Neuronal stem cell (in vitro differentiated cells): ENCODE data around the gene METTL21C.

Experiments used
- DNase-seq: peaks from one replicate; pipeline ENCODE4 v3.0.0-alpha.2; 2013; ENCODE audit warnings: low spot score
- H2AFZ ChIP-seq: one replicate; pipeline ENCODE4 v1.6.1; 2013; ENCODE audit warnings: mild to moderate bottlenecking, low read length, inconsistent platforms
- H2AK5ac ChIP-seq: 2 replicates; pipeline ENCODE4 v1.6.1; 2013; ENCODE audit warnings: low read depth, mild to moderate bottlenecking, inconsistent platforms, low read length, moderate library complexity, mixed read lengths
- H2BK120ac ChIP-seq: 2 replicates; pipeline ENCODE4 v1.6.1; 2013; ENCODE audit warnings: low read depth, mild to moderate bottlenecking, inconsistent platforms, low read length, moderate library complexity, mixed read lengths
- H2BK12ac ChIP-seq: one replicate; pipeline ENCODE4 v1.6.1; 2013; ENCODE audit warnings: low read length, inconsistent platforms
- H2BK15ac ChIP-seq: 2 replicates; pipeline ENCODE4 v1.6.1; 2013; ENCODE audit warnings: mild to moderate bottlenecking, low read length, inconsistent platforms, mixed read lengths
- H2BK5ac ChIP-seq: one replicate; pipeline ENCODE4 v1.6.1; 2013; ENCODE audit warnings: inconsistent platforms, mild to moderate bottlenecking, low read length, moderate library complexity
- H3K14ac ChIP-seq: one replicate; pipeline ENCODE4 v1.6.1; 2013; ENCODE audit warnings: low read length, inconsistent platforms
- H3K18ac ChIP-seq: 2 replicates; pipeline ENCODE4 v1.6.1; 2013; ENCODE audit warnings: low read length, inconsistent platforms
- H3K23ac ChIP-seq: 2 replicates; pipeline ENCODE4 v1.6.1; 2013; ENCODE audit warnings: low read depth, mild to moderate bottlenecking, mixed read lengths, low read length, inconsistent platforms; ENCODE audit not compliant: poor library complexity
- H3K27ac ChIP-seq: replicated peaks from 3 replicates; pipeline ENCODE4 v1.5.1; 2013; ENCODE audit warnings: low read length, inconsistent platforms
- H3K27me3 ChIP-seq, 3 experiments: 2 replicates each; pipeline ENCODE4 v1.6.1; 2013; ENCODE audit warnings: low read length in 3 of 3, mild to moderate bottlenecking in 2 of 3, inconsistent platforms in 1 of 3, low read depth in 1 of 3, mixed read lengths in 1 of 3, moderate library complexity in 1 of 3; ENCODE audit not compliant: control insufficient read depth in 3 of 3, insufficient read depth in 3 of 3
- H3K36me3 ChIP-seq, 2 donors: replicated peaks in 1 of 2; 2 replicates each; pipeline ENCODE4 v1.6.1; 2013; ENCODE audit warnings: low read length in 2 of 2; ENCODE audit not compliant: control insufficient read depth in 2 of 2, insufficient read depth in 2 of 2
- H3K4ac ChIP-seq: 2 replicates; pipeline ENCODE4 v1.6.1; 2013; ENCODE audit warnings: inconsistent platforms, mild to moderate bottlenecking, low read length, moderate library complexity
- H3K4me1 ChIP-seq, 2 donors: 1 replicate in 1 of 2; 2 replicates in 1 of 2; pipeline ENCODE4 v1.6.1; 2013; ENCODE audit warnings: low read length in 2 of 2, low read depth in 1 of 2; ENCODE audit not compliant: control insufficient read depth in 2 of 2, insufficient read depth in 1 of 2
- H3K4me2 ChIP-seq: one replicate; pipeline ENCODE4 v1.6.1; 2013; ENCODE audit warnings: mild to moderate bottlenecking, low read length, inconsistent platforms; ENCODE audit not compliant: insufficient read depth, poor library complexity, severe bottlenecking
- H3K4me3 ChIP-seq, 2 donors: 2 replicates each; pipeline ENCODE4 v1.5.1; 2013; ENCODE audit warnings: low read length in 2 of 2, mild to moderate bottlenecking in 2 of 2, inconsistent platforms in 1 of 2, moderate library complexity in 1 of 2
- H3K79me1 ChIP-seq: one replicate; pipeline ENCODE4 v1.6.1; 2013; ENCODE audit warnings: low read depth, mild to moderate bottlenecking, inconsistent platforms, low read length, moderate library complexity
- H3K9ac ChIP-seq: one replicate; pipeline ENCODE4 v1.6.1; 2013; ENCODE audit warnings: mild to moderate bottlenecking, low read depth, low read length, inconsistent platforms; ENCODE audit not compliant: poor library complexity
- H3K9me3 ChIP-seq, 2 donors: replicated peaks in 1 of 2; 2 replicates each; pipeline versions ENCODE3 to v1.6.1; 2013; ENCODE audit warnings: low read length in 2 of 2, mild to moderate bottlenecking in 2 of 2, inconsistent platforms in 1 of 2, low read depth in 1 of 2, mixed read lengths in 1 of 2, moderate library complexity in 1 of 2; ENCODE audit not compliant: control insufficient read depth in 2 of 2, insufficient read depth in 1 of 2
- H4K8ac ChIP-seq: one replicate; pipeline ENCODE4 v1.6.1; 2013; ENCODE audit warnings: low read depth, mild to moderate bottlenecking, inconsistent platforms, low read length, moderate library complexity
- H4K91ac ChIP-seq: one replicate; pipeline ENCODE4 v1.6.1; 2013; ENCODE audit warnings: low read length, low read depth, mild to moderate bottlenecking, inconsistent platforms; ENCODE audit not compliant: poor library complexity
- WGBS, 2 donors: extraction: QIAGEN DNeasy Blood & Tissue Kit; methylation state at CpG; one replicate each; pipeline ENCODE4 v1.1.7; 2013; ENCODE audit warnings: missing lambda C conversion rate in 2 of 2, mixed read lengths in 1 of 2; ENCODE audit not compliant: insufficient read length in 2 of 2, insufficient replicate concordance in 1 of 2; ENCODE audit errors: extremely low coverage in 2 of 2; 5-methylcytosine and 5-hydroxymethylcytosine counted together

The METTL21C gene

DNA sequence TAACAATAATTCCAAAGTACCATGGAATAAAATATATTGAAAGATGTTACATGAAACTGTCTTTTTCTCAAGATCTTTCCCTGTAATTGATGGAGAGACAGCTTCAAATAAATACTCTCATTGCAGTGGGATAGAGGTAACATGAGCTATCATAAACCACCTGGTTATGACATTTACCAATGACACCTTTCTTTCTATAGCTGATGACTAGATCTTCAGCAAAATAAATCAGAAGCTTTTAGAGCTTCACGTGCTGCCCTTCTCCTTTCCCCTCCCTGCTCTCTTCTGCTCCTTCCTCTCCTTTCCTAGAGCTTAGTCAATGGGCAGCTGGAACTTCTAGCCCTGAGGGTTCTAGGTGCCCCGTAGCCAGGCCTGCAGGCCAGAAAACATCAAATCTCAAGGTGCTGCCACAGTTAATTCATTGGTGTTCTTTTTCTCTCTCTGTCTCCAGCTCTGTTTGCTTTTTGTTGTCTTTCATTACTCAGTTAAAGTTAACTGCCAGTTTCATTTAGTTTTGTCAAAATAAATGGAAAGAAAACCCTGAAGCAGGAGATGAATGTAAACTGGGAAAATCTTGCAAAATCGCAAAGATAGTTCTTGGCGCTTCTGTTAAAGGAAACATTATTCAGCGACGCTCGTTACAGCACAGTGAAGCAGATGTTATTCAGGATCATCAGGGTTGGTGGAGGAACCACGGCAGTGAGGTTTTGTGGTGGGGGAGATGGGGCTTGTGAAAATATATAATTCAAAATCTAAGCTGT, 8.3 kb upstream of the METTL21C start:
- Histone ChIP-seq H3K4me2 (no peak overlapping the region), H2AK5ac (no peak overlapping the region), H3K4ac (no peak overlapping the region), H3K79me1 (no peaks in the 10 kb centered on the region), H2AFZ (peak overlapping the region; percentile 3), H3K27me3 (no peaks in the 10 kb centered on the region), H4K8ac (no peak overlapping the region), H2BK5ac (no peak overlapping the region), H3K18ac (no peak overlapping the region), H4K91ac (no peak overlapping the region), H3K23ac (no peak overlapping the region), H3K9ac (no peak overlapping the region), H3K14ac (no peak overlapping the region), H2BK120ac (no peak overlapping the region), H3K4me3 (no peak overlapping the region), H3K4me1 (no peaks in the 10 kb centered on the region), H3K36me3 (no peaks in the 10 kb centered on the region), H3K9me3 (peaks cover 4 to 5% of the 10 kb centered on the region in 2 donors), H3K27ac (no peak overlapping the region), H2BK12ac (no peak overlapping the region), H2BK15ac (no peak overlapping the region)
- no CpG with 5 or more reads among the region's 8 CpGs for WGBS, 2 donors
- no peak for DNase-seq

DNA sequence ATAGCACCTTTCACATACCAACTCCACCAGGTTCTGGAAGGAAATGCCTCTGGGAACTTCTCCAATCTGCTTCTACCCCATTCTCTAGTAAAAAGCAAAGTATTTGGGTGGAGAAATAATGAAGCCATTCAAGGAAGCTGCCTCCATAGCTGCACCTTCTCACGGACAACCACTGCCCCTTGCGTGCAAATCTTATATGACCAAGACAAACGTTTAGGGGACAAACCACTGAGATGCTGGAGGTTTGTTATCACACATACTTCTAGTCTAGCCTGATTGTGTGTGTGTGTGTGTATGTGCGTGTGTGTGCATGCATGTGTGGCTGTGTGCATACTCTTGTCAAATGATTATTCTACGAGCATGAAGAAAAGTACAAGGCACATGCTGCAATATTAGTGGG, 6.5 kb upstream of the METTL21C start:
- no peak overlapping the region for H2BK15ac ChIP-seq
- H3K9ac ChIP-seq = no peak overlapping the region
- no peak overlapping the region for H3K27ac ChIP-seq
- H3K18ac ChIP-seq = no peak overlapping the region
- no peaks in the 10 kb centered on the region for H3K27me3 ChIP-seq
- no peak overlapping the region for H3K4ac ChIP-seq
- no peak overlapping the region for H4K8ac ChIP-seq
- H2BK12ac ChIP-seq = no peak overlapping the region
- no peaks in the 10 kb centered on the region for H3K79me1 ChIP-seq
- H3K9me3 ChIP-seq = peaks cover 4 to 5% of the 10 kb centered on the region in 2 donors
- no peak overlapping the region for H2AK5ac ChIP-seq
- no peak for DNase-seq
- no peak overlapping the region for H2AFZ ChIP-seq
- no peaks in the 10 kb centered on the region for H3K36me3 ChIP-seq
- no peak overlapping the region for H3K4me2 ChIP-seq
- no peak overlapping the region for H3K14ac ChIP-seq
- H3K23ac ChIP-seq = no peak overlapping the region
- no peak overlapping the region for H2BK120ac ChIP-seq
- H3K4me3 ChIP-seq = peak overlapping the region in 1 of 2 donors; percentile 59
- WGBS, 2 donors = no CpG with 5 or more reads among the region's 5 CpGs
- no peak overlapping the region for H4K91ac ChIP-seq
- H3K4me1 ChIP-seq = peaks cover 0 to 9% of the 10 kb centered on the region in 2 donors
- H2BK5ac ChIP-seq = no peak overlapping the region

DNA sequence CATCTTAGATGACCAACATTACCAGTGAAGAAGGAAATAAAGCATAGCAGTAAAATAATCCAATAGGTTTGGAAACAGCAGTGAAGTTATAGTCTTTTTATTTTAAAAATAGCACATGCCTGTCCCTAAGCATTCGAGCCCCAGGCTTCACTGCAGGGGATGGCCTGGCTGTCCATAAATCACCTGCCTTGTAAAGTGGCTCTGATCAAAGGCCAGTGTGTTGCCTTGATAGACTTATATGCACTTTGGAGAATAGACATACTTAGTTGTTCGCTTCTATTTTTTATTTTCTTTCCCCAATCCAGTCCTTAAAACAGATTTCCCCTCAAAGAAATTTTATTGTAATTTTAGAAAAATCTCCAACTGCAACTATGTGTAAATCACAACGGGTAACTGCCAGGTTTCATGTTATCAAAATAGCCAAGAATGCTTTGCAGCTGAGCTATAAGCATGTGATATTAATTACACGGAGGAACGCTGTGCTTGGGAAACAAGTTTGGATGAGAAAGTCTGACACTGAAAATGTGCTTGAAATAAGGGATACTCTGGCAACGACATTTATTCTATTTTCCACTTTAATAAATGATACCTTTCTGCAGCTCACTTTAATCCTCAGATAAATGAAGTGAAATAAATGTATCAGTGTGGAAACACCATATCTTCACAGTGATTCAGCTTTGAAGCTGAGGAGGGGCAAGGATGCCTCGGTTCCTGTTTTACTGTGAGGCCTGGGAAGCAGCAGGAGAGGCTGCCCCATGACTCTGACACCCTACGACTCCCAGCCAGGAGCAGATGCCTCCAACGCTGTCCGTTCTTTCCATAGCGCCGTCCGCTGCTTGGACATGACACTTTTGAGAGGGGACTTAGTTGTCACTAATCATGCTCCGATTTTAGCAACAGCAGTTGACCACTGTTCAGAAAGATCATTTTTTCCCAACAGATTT, 5.5 kb upstream of the METTL21C start:
- no peak overlapping the region for H2BK12ac ChIP-seq
- H2AFZ ChIP-seq = no peak overlapping the region
- H2BK15ac ChIP-seq = no peak overlapping the region
- no peak overlapping the region for H3K27ac ChIP-seq
- H3K9ac ChIP-seq = no peak overlapping the region
- peaks cover 4 to 5% of the 10 kb centered on the region in 2 donors for H3K9me3 ChIP-seq
- H4K91ac ChIP-seq = no peak overlapping the region
- H3K4me3 ChIP-seq = no peak overlapping the region
- H3K23ac ChIP-seq = no peak overlapping the region
- WGBS, 2 donors = no CpG with 5 or more reads among the region's 14 CpGs
- no peak for DNase-seq
- no peak overlapping the region for H3K4me2 ChIP-seq
- no peak overlapping the region for H4K8ac ChIP-seq
- no peak overlapping the region for H2BK120ac ChIP-seq
- H2BK5ac ChIP-seq = no peak overlapping the region
- no peak overlapping the region for H2AK5ac ChIP-seq
- no peaks in the 10 kb centered on the region for H3K79me1 ChIP-seq
- no peak overlapping the region for H3K18ac ChIP-seq
- H3K4me1 ChIP-seq = peaks cover 0 to 9% of the 10 kb centered on the region in 2 donors
- no peaks in the 10 kb centered on the region for H3K27me3 ChIP-seq
- H3K4ac ChIP-seq = no peak overlapping the region
- H3K36me3 ChIP-seq = no peaks in the 10 kb centered on the region
- no peak overlapping the region for H3K14ac ChIP-seq

DNA sequence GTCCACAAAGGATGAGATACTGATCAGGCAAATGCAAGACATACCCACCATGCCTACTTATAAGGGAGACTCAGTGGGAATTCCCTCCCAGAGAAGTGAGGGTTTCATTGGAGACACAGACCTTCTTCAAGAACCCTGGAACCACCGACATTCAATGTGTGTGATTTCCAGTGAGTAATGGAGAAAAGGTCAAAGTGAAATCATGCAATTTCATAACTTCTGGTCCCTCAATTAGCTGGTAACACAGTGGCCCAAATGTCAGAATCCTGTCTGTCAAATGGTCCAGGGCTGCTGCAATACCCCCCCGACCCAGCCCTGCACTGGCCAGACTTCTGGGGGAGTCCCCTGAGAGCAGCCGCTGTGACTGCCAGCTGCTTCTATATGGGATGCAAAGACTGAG, 4.7 kb upstream of the METTL21C start:
- DNase-seq = no peak
- H4K91ac ChIP-seq = no peak overlapping the region

More for the DNA sequence above, 4.7 kb upstream of the METTL21C start:
- no peak overlapping the region for H3K27ac ChIP-seq
- H3K14ac ChIP-seq = no peak overlapping the region
- H4K8ac ChIP-seq = no peak overlapping the region
- no peak overlapping the region for H3K9ac ChIP-seq
- no peak overlapping the region for H2AK5ac ChIP-seq
- H2BK120ac ChIP-seq = no peak overlapping the region
- H3K4ac ChIP-seq = no peak overlapping the region
- peaks cover 4 to 5% of the 10 kb centered on the region in 2 donors for H3K9me3 ChIP-seq
- H3K23ac ChIP-seq = no peak overlapping the region
- no peak overlapping the region for H2BK12ac ChIP-seq
- WGBS, 2 donors = no CpG with 5 or more reads among the region's 3 CpGs
- no peak overlapping the region for H3K4me2 ChIP-seq
- H2BK5ac ChIP-seq = no peak overlapping the region
- no peak overlapping the region for H3K4me3 ChIP-seq
- H2AFZ ChIP-seq = no peak overlapping the region
- no peaks in the 10 kb centered on the region for H3K79me1 ChIP-seq
- H2BK15ac ChIP-seq = no peak overlapping the region
- no peak overlapping the region for H3K18ac ChIP-seq
- H3K4me1 ChIP-seq = peaks cover 0 to 9% of the 10 kb centered on the region in 2 donors
- H3K36me3 ChIP-seq = no peaks in the 10 kb centered on the region
- no peaks in the 10 kb centered on the region for H3K27me3 ChIP-seq
